Measurements from ENCODE around the gene PTPRG. TPM values are rescaled to one million over a fixed set of nuclear protein-coding genes. Genes with fewer than 3 reads are reported as not detected.

PTPRG gene
- total and polyA plus RNA-seq, 2 experiments from 2014 or later, result 24.4 to 131 TPM

DNA sequence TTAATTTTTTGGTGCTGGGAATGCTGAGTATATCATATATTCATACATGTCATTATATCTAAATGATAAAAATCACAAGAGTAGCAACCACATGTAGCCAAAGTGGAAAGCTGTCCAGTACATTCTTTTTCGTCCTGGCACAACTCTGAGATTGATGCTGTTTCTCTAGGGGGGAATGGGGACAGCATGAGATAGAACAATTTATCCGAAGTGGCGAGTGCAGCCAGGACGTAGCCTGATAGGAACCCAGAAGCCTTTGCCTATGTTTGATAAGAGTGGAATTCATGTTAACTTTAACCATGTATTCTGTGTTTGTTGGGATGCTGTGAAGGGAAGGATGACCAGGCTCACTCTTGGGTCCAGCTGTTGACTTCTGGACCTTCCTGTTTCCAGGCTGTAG lies 20.9 kb downstream of the PTPRG start:
- Mint-ChIP-seq H3K36me3 (ENCODE audit: low read depth) (peaks cover 22% of the 10 kb centered on the region), H3K9me3 (no peaks in the 10 kb centered on the region), H3K27ac (no peak overlapping the region), H3K4me3 (no peak overlapping the region), H3K27me3 (ENCODE audit: insufficient read depth, low read depth, poor library complexity) (peaks cover 7% of the 10 kb centered on the region), H3K4me1 (peaks cover 67% of the 10 kb centered on the region)
- TF ChIP-seq, protein P1, sequence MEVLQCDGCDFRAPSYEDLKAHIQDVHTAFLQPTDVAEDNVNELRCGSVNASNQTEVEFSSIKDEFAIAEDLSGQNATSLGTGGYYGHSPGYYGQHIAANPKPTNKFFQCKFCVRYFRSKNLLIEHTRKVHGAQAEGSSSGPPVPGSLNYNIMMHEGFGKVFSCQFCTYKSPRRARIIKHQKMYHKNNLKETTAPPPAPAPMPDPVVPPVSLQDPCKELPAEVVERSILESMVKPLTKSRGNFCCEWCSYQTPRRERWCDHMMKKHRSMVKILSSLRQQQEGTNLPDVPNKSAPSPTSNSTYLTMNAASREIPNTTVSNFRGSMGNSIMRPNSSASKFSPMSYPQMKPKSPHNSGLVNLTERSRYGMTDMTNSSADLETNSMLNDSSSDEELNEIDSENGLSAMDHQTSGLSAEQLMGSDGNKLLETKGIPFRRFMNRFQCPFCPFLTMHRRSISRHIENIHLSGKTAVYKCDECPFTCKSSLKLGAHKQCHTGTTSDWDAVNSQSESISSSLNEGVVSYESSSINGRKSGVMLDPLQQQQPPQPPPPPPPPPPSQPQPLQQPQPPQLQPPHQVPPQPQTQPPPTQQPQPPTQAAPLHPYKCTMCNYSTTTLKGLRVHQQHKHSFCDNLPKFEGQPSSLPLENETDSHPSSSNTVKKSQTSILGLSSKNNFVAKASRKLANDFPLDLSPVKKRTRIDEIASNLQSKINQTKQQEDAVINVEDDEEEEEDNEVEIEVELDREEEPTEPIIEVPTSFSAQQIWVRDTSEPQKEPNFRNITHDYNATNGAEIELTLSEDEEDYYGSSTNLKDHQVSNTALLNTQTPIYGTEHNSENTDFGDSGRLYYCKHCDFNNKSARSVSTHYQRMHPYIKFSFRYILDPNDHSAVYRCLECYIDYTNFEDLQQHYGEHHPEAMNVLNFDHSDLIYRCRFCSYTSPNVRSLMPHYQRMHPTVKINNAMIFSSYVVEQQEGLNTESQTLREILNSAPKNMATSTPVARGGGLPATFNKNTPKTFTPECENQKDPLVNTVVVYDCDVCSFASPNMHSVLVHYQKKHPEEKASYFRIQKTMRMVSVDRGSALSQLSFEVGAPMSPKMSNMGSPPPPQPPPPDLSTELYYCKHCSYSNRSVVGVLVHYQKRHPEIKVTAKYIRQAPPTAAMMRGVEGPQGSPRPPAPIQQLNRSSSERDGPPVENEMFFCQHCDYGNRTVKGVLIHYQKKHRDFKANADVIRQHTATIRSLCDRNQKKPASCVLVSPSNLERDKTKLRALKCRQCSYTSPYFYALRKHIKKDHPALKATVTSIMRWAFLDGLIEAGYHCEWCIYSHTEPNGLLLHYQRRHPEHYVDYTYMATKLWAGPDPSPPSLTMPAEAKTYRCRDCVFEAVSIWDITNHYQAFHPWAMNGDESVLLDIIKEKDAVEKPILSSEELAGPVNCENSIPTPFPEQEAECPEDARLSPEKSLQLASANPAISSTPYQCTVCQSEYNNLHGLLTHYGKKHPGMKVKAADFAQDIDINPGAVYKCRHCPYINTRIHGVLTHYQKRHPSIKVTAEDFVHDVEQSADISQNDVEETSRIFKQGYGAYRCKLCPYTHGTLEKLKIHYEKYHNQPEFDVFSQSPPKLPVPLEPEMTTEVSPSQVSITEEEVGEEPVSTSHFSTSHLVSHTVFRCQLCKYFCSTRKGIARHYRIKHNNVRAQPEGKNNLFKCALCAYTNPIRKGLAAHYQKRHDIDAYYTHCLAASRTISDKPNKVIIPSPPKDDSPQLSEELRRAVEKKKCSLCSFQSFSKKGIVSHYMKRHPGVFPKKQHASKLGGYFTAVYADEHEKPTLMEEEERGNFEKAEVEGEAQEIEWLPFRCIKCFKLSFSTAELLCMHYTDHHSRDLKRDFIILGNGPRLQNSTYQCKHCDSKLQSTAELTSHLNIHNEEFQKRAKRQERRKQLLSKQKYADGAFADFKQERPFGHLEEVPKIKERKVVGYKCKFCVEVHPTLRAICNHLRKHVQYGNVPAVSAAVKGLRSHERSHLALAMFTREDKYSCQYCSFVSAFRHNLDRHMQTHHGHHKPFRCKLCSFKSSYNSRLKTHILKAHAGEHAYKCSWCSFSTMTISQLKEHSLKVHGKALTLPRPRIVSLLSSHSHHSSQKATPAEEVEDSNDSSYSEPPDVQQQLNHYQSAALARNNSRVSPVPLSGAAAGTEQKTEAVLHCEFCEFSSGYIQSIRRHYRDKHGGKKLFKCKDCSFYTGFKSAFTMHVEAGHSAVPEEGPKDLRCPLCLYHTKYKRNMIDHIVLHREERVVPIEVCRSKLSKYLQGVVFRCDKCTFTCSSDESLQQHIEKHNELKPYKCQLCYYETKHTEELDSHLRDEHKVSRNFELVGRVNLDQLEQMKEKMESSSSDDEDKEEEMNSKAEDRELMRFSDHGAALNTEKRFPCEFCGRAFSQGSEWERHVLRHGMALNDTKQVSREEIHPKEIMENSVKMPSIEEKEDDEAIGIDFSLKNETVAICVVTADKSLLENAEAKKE (CRISPR knock-in tag; IDR thresholded peaks at IDR 0.05), result no peak
- TF ChIP-seq, protein P2, sequence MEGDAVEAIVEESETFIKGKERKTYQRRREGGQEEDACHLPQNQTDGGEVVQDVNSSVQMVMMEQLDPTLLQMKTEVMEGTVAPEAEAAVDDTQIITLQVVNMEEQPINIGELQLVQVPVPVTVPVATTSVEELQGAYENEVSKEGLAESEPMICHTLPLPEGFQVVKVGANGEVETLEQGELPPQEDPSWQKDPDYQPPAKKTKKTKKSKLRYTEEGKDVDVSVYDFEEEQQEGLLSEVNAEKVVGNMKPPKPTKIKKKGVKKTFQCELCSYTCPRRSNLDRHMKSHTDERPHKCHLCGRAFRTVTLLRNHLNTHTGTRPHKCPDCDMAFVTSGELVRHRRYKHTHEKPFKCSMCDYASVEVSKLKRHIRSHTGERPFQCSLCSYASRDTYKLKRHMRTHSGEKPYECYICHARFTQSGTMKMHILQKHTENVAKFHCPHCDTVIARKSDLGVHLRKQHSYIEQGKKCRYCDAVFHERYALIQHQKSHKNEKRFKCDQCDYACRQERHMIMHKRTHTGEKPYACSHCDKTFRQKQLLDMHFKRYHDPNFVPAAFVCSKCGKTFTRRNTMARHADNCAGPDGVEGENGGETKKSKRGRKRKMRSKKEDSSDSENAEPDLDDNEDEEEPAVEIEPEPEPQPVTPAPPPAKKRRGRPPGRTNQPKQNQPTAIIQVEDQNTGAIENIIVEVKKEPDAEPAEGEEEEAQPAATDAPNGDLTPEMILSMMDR (conservative IDR thresholded peaks at IDR 0.05; ENCODE audit: low read depth in 2 of 2), result no peak
- no peak for TF ChIP-seq ZNF331 (CRISPR knock-in tag; IDR thresholded peaks at IDR 0.05; ENCODE audit: low read depth)
- TF ChIP-seq CREB1 (CRISPR knock-in tag; IDR thresholded peaks at IDR 0.05; ENCODE audit: low read depth), result no peak
- no peak for TF ChIP-seq EZH2phosphoT487 (IDR thresholded peaks at IDR 0.05; ENCODE audit: unreplicated experiment)
- TF ChIP-seq EZH2 (IDR thresholded peaks at IDR 0.05; ENCODE audit: low read depth, unreplicated experiment), result no peak
- TF ChIP-seq, protein P3, sequence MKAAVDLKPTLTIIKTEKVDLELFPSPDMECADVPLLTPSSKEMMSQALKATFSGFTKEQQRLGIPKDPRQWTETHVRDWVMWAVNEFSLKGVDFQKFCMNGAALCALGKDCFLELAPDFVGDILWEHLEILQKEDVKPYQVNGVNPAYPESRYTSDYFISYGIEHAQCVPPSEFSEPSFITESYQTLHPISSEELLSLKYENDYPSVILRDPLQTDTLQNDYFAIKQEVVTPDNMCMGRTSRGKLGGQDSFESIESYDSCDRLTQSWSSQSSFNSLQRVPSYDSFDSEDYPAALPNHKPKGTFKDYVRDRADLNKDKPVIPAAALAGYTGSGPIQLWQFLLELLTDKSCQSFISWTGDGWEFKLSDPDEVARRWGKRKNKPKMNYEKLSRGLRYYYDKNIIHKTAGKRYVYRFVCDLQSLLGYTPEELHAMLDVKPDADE (IDR thresholded peaks at IDR 0.05), result no peak
- TF ChIP-seq POLR2AphosphoS5 (IDR thresholded peaks at IDR 0.05; ENCODE audit: low read depth), result no peak
- TF ChIP-seq ZNF114 (CRISPR knock-in tag; IDR thresholded peaks at IDR 0.05), result no peak
- no peak for TF ChIP-seq STAT1 (IDR thresholded peaks at IDR 0.05; ENCODE audit: unreplicated experiment)
- TF ChIP-seq NANOG (IDR thresholded peaks at IDR 0.05; ENCODE audit: borderline replicate concordance), result no peak
- TF ChIP-seq JUNB (IDR thresholded peaks at IDR 0.05; ENCODE audit: unreplicated experiment), result no peak
- Histone ChIP-seq H3K27me3 (ENCODE audit: insufficient read depth) (no peaks in the 10 kb centered on the region), H3K9me2 (ENCODE audit: insufficient read depth) (no peaks in the 10 kb centered on the region), H4K20me1 (replicated peaks; ENCODE audit: insufficient read depth) (peaks cover 88% of the 10 kb centered on the region), H3K79me2 (replicated peaks; ENCODE audit: insufficient read depth) (peaks cover 100% of the 10 kb centered on the region), H3K27ac (ENCODE audit: low read depth) (no peak overlapping the region), H3K36me3 (ENCODE audit: insufficient read depth) (no peaks in the 10 kb centered on the region), H3K4me1 (ENCODE audit: insufficient read depth) (peaks cover 57% of the 10 kb centered on the region), H3K4me2 (no peak overlapping the region), H2AFZ (no peak overlapping the region), H3F3A (replicated peaks; ENCODE audit: low read depth) (no peaks in the 10 kb centered on the region), H3K4me3 (no peak overlapping the region)
- no peak for DNase-seq (ENCODE audit: low spot score)
- no peak for ATAC-seq

All from GM23338 (cell line).